Natural killer cell (primary cell): Measurements from ENCODE around the gene CD70. TPM values are rescaled to one million over a fixed set of nuclear protein-coding genes. Genes with fewer than 3 reads are reported as not detected.
A peak's percentile ranks its signal among the peaks of the same experiment; 100 is the strongest.

Source experiments
- ATAC-seq, 3 donors: fragments of 150-1000 bp in 2 of 3; fragments of 200-7000 bp in 1 of 3; cut with Tn5 transposase; 1 replicate in 1 of 3; 2 replicates in 2 of 3; pipeline ENCODE4 v1.10.0; 2021; ENCODE audit warnings: mild to moderate bottlenecking in 2 of 3, moderate library complexity in 2 of 3
- DNase-seq, 2 donors: peaks; one replicate each; pipeline versions ENCODE4 v3.0.0 to v3.0.0-alpha.2; 2013 to 2021; ENCODE audit warnings: mixed read lengths in 1 of 2
- H3K27ac ChIP-seq: one replicate; pipeline ENCODE4 v1.5.1; 2013; ENCODE audit warnings: mild to moderate bottlenecking, low read length
- H3K27me3 ChIP-seq: one replicate; pipeline ENCODE4 v1.6.1; 2013; ENCODE audit warnings: low read length; ENCODE audit not compliant: control insufficient read depth, insufficient read depth
- H3K36me3 ChIP-seq: one replicate; pipeline ENCODE4 v1.6.1; 2013; ENCODE audit warnings: low read length; ENCODE audit not compliant: control insufficient read depth, insufficient read depth
- H3K4me1 ChIP-seq: one replicate; pipeline ENCODE4 v1.6.1; 2013; ENCODE audit warnings: low read length; ENCODE audit not compliant: control insufficient read depth, insufficient read depth
- H3K4me3 ChIP-seq: one replicate; pipeline ENCODE4 v1.5.1; 2013; ENCODE audit warnings: low read length
- H3K9me3 ChIP-seq: one replicate; pipeline ENCODE4 v1.6.1; 2013; ENCODE audit warnings: low read length; ENCODE audit not compliant: control insufficient read depth, insufficient read depth
- H3K27ac Mint-ChIP-seq, 2 donors: one replicate each; pipeline ENCODE4 v1.8.0; 2022; ENCODE audit warnings: mild to moderate bottlenecking in 2 of 2, mixed read lengths in 2 of 2, moderate library complexity in 1 of 2
- H3K27me3 Mint-ChIP-seq, 2 donors: one replicate each; pipeline ENCODE4 v1.8.0; 2022; ENCODE audit warnings: low read depth in 2 of 2, mixed read lengths in 2 of 2
- H3K36me3 Mint-ChIP-seq: one replicate; pipeline ENCODE4 v1.8.0; 2022; ENCODE audit warnings: mixed read lengths
- H3K4me1 Mint-ChIP-seq, 2 donors: one replicate each; pipeline ENCODE4 v1.8.0; 2022; ENCODE audit warnings: mixed read lengths in 2 of 2
- H3K4me3 Mint-ChIP-seq: one replicate; pipeline ENCODE4 v1.8.0; 2022; ENCODE audit warnings: mild to moderate bottlenecking, moderate library complexity, mixed read lengths
- H3K9me3 Mint-ChIP-seq, 2 donors: one replicate each; pipeline ENCODE4 v1.8.0; 2022; ENCODE audit warnings: mixed read lengths in 2 of 2
- CTCF ChIP-seq: fragments of 200-600 bp; IDR thresholded peaks from one replicate; pipeline ENCODE4 v1.8.0; 2022; ENCODE audit warnings: antibody characterized with exemption
- WGBS: methylation state at CpG from one replicate; pipeline ENCODE4 v1.1.7; 2013; ENCODE audit warnings: missing lambda C conversion rate; ENCODE audit not compliant: insufficient coverage; 5-methylcytosine and 5-hydroxymethylcytosine counted together
- intact Hi-C: fragments of 100-400 bp; cut with micrococcal nuclease; formaldehyde crosslinking; loops from one replicate; pipeline ENCODE4 v1.14.2; 2022
- total RNA-seq, 4 donors: library from RNA; stranded (reverse); fragments of 120-200 nt in 1 of 4; gene quantifications; one replicate each; pipeline versions ENCODE4 v1.2.3 to v1.2.4, GENCODE V29; 2013 to 2022

The CD70 gene
- total RNA-seq, 3 donors from 2014 or later (not counting 1 experiment from before 2014, with no cell fraction given), result 0.52 to 1.2 (median 1.2) TPM

- no peaks in the 10 kb centered on the region for H3K4me1 Mint-ChIP-seq
- intact Hi-C loops, result no loop called here
- H3K27me3 Mint-ChIP-seq, result peaks cover 14 to 18% of the 10 kb centered on the region in 2 donors
- no peak overlapping the region for H3K4me3 Mint-ChIP-seq
- peaks cover 4% of the 10 kb centered on the region for H3K36me3 Mint-ChIP-seq
- peaks cover 0 to 2% of the 10 kb centered on the region in 2 donors for H3K9me3 Mint-ChIP-seq
- TF ChIP-seq CTCF, result no peak
- Histone ChIP-seq H3K27ac (no peak overlapping the region), H3K4me1 (peaks cover 10% of the 10 kb centered on the region), H3K36me3 (no peaks in the 10 kb centered on the region), H3K9me3 (no peaks in the 10 kb centered on the region), H3K27me3 (peaks cover 8% of the 10 kb centered on the region), H3K4me3 (no peak overlapping the region)
- H3K27ac Mint-ChIP-seq, result no peak overlapping the region
- no peak for ATAC-seq
- WGBS, result 100% methylated on average over 1 of the region's 1 CpG
- no peak for DNase-seq
Measured at GRCh38 chr19:6573350-6573749, 17.6 kb downstream of the CD70 start.

GRCh38 chr19:6572217-6572616 is 18.7 kb downstream of the CD70 start:
- peaks cover 14 to 23% of the 10 kb centered on the region in 2 donors for H3K27me3 Mint-ChIP-seq
- DNase-seq, result no peak

DNA sequence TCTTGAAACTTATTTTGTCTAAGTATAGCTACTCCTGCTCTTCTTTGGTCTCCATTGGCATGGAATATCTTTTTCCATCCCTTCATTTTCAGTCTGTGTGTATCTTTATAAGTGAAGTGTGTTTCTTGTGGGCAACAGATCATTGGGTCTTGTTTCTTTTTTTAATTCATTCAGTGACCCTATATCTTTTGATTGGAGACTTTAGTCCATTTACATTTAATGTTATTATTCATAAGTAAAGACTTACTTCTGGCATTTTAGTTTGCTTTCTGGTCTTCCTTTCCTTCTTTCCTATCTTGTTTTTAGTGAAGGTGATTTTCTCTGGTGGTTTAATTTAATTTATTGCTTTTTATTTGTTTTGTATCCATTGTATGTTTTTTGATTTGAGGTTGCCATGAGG is 19.8 kb downstream of the CD70 start:
- peaks cover 14 to 29% of the 10 kb centered on the region in 2 donors for H3K27me3 Mint-ChIP-seq
- H3K4me1 ChIP-seq, result no peaks in the 10 kb centered on the region
- no peak for ATAC-seq
- H3K4me1 Mint-ChIP-seq, result no peaks in the 10 kb centered on the region
- peaks cover 0 to 2% of the 10 kb centered on the region in 2 donors for H3K9me3 Mint-ChIP-seq
- H3K4me3 Mint-ChIP-seq, result no peak overlapping the region
- no peaks in the 10 kb centered on the region for H3K9me3 ChIP-seq
- no peaks in the 10 kb centered on the region for H3K36me3 ChIP-seq
- no peak overlapping the region for H3K27ac Mint-ChIP-seq
- peaks cover 8% of the 10 kb centered on the region for H3K27me3 ChIP-seq
- H3K4me3 ChIP-seq, result no peak overlapping the region
- TF ChIP-seq CTCF, result no peak
- DNase-seq, result no peak
- intact Hi-C loops, result no loop called here
- no peak overlapping the region for H3K27ac ChIP-seq
- H3K36me3 Mint-ChIP-seq, result peaks cover 4% of the 10 kb centered on the region

More at GRCh38 chr19:6572217-6572616, 18.7 kb downstream of the CD70 start:
- no peak for TF ChIP-seq CTCF
- Mint-ChIP-seq H3K36me3 (peaks cover 4% of the 10 kb centered on the region), H3K27ac (no peak overlapping the region), H3K4me3 (no peak overlapping the region), H3K4me1 (no peaks in the 10 kb centered on the region), H3K9me3 (peaks cover 0 to 2% of the 10 kb centered on the region in 2 donors)
- 40% methylated on average over 2 of the region's 4 CpGs for WGBS
- Histone ChIP-seq H3K9me3 (no peaks in the 10 kb centered on the region), H3K27ac (no peak overlapping the region), H3K36me3 (no peaks in the 10 kb centered on the region), H3K27me3 (peaks cover 8% of the 10 kb centered on the region), H3K4me3 (no peak overlapping the region), H3K4me1 (peaks cover 6% of the 10 kb centered on the region)
- peak in 1 of 3 donors; percentile 39 for ATAC-seq
- intact Hi-C loops, result no loop called here

DNA sequence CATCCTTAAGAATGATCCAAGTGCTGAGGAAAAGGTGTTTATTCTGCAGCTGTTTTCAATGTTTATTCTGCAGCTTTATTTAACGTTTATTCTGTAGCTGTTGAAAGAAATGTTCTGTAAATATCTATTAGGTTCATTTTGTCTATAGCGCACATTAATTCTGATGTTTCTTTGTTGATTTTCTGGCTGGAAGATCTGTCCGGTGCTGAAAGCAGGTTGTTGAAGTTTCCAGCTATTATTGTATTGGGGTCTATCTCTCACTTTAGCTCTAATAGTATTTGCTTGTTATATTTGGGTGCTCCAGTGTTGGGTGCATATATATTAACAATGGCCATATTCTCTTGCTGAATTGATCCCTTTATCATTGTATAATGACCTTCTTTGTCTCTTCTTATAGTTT is 20.2 kb downstream of the CD70 start:
- peaks cover 4% of the 10 kb centered on the region for H3K36me3 Mint-ChIP-seq
- H3K4me1 ChIP-seq, result no peaks in the 10 kb centered on the region
- peaks cover 0 to 2% of the 10 kb centered on the region in 2 donors for H3K9me3 Mint-ChIP-seq
- H3K36me3 ChIP-seq, result no peaks in the 10 kb centered on the region
- no peak overlapping the region for H3K27ac Mint-ChIP-seq
- peaks cover 8% of the 10 kb centered on the region for H3K27me3 ChIP-seq
- DNase-seq (no peak), ATAC-seq (no peak)
- H3K4me3 ChIP-seq, result no peak overlapping the region
- peaks cover 14 to 31% of the 10 kb centered on the region in 2 donors for H3K27me3 Mint-ChIP-seq
- no peaks in the 10 kb centered on the region for H3K4me1 Mint-ChIP-seq
- 82% methylated on average over 3 of the region's 3 CpGs for WGBS
- no peak overlapping the region for H3K4me3 Mint-ChIP-seq
- TF ChIP-seq CTCF, result no peak
- H3K27ac ChIP-seq, result no peak overlapping the region
- H3K9me3 ChIP-seq, result no peaks in the 10 kb centered on the region
- intact Hi-C loops, result no loop called here
